ENCODE data around the gene SELENOS. TPM values are rescaled to one million over a fixed set of nuclear protein-coding genes. Genes with fewer than 3 reads are reported as not detected.

Gene SELENOS
- polyA plus RNA-seq, 1 donor from 2014 or later, result 136 TPM

DNA sequence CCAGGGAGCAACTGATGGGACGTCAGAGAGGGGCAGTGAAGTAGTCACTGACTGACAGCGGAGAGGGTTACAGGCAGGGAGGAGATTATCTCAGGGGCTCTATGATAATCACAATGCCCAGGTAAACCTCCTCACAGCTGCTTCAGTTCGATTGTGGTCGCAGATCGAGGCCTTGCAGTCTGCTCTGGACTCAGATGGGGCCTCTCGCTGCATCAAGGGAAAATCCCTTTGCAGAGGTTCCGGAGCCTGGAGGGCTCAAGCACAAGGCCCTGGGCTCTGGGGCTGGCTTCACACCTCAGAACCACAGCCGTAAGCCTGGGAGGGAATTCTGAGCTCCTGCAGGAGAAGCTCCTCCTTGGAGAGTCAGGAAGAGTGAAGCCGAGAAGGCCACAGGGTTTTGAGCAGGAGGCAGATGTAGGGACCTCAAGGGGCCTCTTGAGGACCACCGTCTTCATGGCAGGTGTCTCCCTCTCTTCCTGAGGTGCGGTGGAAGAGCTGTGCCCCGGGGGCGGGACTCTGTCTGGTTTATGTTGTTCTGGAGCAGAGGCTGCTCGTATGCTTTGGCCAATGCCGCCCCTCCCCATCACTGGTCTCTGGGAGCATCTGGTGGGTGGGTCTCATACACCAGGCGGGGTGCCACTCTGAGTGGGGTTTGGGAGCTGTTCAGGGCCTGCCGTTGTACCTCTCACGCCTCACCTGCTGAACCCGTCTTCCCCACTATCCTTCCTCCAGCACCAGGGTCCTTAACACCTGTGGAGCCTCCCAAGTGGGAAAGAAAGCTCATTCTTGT is 37.2 kb upstream of the SELENOS start:
- no peak overlapping the region for H2AFZ ChIP-seq (ENCODE audit: low read depth, low read length)
- no peak overlapping the region for H3K4me2 ChIP-seq (ENCODE audit: low read length)
- H3K27me3 ChIP-seq (ENCODE audit: insufficient read depth, low read depth, low read length), result no peaks in the 10 kb centered on the region
- H3K9me2 ChIP-seq (ENCODE audit: insufficient read depth, low read length), result no peaks in the 10 kb centered on the region
- TF ChIP-seq REST (IDR thresholded peaks at IDR 0.05; ENCODE audit: borderline replicate concordance) (no peak), SMC3 (conservative IDR thresholded peaks at IDR 0.05; ENCODE audit: poor library complexity) (no peak), CTCF (IDR thresholded peaks at IDR 0.05; ENCODE audit: poor library complexity, severe bottlenecking) (no peak), EZH2 (IDR thresholded peaks at IDR 0.05; ENCODE audit: borderline replicate concordance, insufficient read depth, low read length, poor library complexity, severe bottlenecking) (no peak), EP300 (conservative IDR thresholded peaks at IDR 0.05; ENCODE audit: poor library complexity, severe bottlenecking) (no peak), TAF1 (IDR thresholded peaks at IDR 0.05; ENCODE audit: low read depth) (no peak), RAD21 (conservative IDR thresholded peaks at IDR 0.05) (no peak), POLR2AphosphoS5 (IDR thresholded peaks at IDR 0.05) (no peak), MXI1 (conservative IDR thresholded peaks at IDR 0.05; ENCODE audit: poor library complexity, severe bottlenecking) (no peak)
- no peaks in the 10 kb centered on the region for H3K36me3 ChIP-seq (ENCODE audit: insufficient read depth, low read length)
- no peak overlapping the region for H3K27ac ChIP-seq (ENCODE audit: low read length)
- no peaks in the 10 kb centered on the region for H3K79me2 ChIP-seq (replicated peaks; ENCODE audit: insufficient read depth, low read length)
- no peaks in the 10 kb centered on the region for H3K9me3 ChIP-seq (ENCODE audit: low read length)
- H3F3A ChIP-seq (ENCODE audit: insufficient read depth, low read length, poor library complexity, severe bottlenecking), result no peaks in the 10 kb centered on the region
- no peak overlapping the region for H3K9ac ChIP-seq (ENCODE audit: low read length)
- no peaks in the 10 kb centered on the region for H4K20me1 ChIP-seq (ENCODE audit: insufficient read depth)
- H3K4me3 ChIP-seq (ENCODE audit: low read length), result no peak overlapping the region

DNA sequence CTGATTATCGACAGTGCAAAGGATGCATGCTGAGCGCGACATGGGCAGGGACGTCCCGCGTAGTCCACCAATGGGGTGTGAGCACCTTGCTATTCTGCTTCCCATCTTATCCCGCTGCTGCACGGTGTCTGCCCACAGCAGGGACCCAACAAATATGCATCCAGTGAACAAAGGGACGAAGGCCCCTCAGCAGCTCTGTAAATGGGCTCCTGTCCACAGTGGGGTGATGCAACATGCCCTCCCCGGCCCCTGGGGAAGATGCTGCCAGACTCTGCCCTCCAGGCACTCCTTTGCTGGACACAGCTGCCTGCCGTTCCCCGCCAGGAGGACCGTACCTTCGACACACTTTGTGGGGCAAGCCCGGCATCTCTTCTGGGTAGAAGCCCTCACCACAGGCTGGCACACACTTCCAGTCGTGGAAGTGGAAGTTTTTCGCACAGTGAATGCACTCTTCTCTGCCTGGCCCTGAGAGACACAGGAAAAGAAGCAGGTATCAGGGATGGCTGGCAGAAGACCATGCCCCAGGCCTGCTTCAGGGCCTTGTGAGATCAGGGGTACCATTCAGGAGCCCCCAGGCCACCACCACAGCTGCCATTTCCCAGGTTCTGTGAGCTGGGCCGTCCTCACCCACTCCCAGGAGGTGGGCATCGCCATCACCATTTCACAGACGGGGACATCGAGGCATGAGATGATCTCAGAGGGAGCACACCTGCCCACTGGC is 35.9 kb upstream of the SELENOS start:
- Histone ChIP-seq H3K4me3 (ENCODE audit: low read length) (no peak overlapping the region), H3K9ac (ENCODE audit: low read length) (no peak overlapping the region), H3K79me2 (replicated peaks; ENCODE audit: insufficient read depth, low read length) (no peaks in the 10 kb centered on the region), H3K36me3 (ENCODE audit: insufficient read depth, low read length) (no peaks in the 10 kb centered on the region), H4K20me1 (ENCODE audit: insufficient read depth) (no peaks in the 10 kb centered on the region), H3K27me3 (ENCODE audit: insufficient read depth, low read depth, low read length) (no peaks in the 10 kb centered on the region), H2AFZ (ENCODE audit: low read depth, low read length) (no peak overlapping the region), H3K9me2 (ENCODE audit: insufficient read depth, low read length) (no peaks in the 10 kb centered on the region), H3K27ac (ENCODE audit: low read length) (no peak overlapping the region), H3F3A (ENCODE audit: insufficient read depth, low read length, poor library complexity, severe bottlenecking) (no peaks in the 10 kb centered on the region), H3K4me2 (ENCODE audit: low read length) (no peak overlapping the region), H3K9me3 (ENCODE audit: low read length) (no peaks in the 10 kb centered on the region)
- TF ChIP-seq SMC3 (conservative IDR thresholded peaks at IDR 0.05; ENCODE audit: poor library complexity) (no peak), RAD21 (conservative IDR thresholded peaks at IDR 0.05) (no peak), EP300 (conservative IDR thresholded peaks at IDR 0.05; ENCODE audit: poor library complexity, severe bottlenecking) (no peak), TAF1 (IDR thresholded peaks at IDR 0.05; ENCODE audit: low read depth) (no peak), EZH2 (IDR thresholded peaks at IDR 0.05; ENCODE audit: borderline replicate concordance, insufficient read depth, low read length, poor library complexity, severe bottlenecking) (no peak), MXI1 (conservative IDR thresholded peaks at IDR 0.05; ENCODE audit: poor library complexity, severe bottlenecking) (no peak), CTCF (IDR thresholded peaks at IDR 0.05; ENCODE audit: poor library complexity, severe bottlenecking) (no peak), REST (IDR thresholded peaks at IDR 0.05; ENCODE audit: borderline replicate concordance) (no peak), POLR2AphosphoS5 (IDR thresholded peaks at IDR 0.05) (no peak)
